Measurements from ENCODE around the gene HSFX4.

DNA sequence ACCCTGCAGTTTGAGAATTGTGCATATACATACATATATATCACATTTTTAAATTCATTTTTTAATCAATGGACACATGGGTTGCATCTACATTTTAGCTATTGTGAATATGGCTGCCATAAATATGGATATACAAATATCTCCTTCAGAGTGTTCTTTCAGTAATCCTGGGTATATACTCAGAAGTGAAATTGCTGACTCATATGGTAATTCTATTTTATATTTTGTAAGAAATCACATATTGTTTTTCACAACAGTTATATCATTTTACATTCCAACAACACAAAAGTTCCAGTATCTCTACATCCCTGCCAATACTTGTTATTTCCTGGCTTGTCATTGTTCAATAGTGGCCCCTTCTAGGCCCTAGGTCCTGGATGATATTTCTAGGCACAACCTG, 20.6 kb upstream of the HSFX4 start:
- TF ChIP-seq CAMTA2 (CRISPR knock-in tag; conservative IDR thresholded peaks at IDR 0.05) (no peak), DIDO1 (tag; IDR thresholded peaks at IDR 0.05; ENCODE audit: low read depth) (no peak), RBFOX2 (IDR thresholded peaks at IDR 0.05; ENCODE audit: low read depth, low read length) (no peak), MAZ (CRISPR knock-in tag; conservative IDR thresholded peaks at IDR 0.05 in 1 of 2, IDR thresholded peaks at IDR 0.05 in 1 of 2) (no peak), FOXM1 (IDR thresholded peaks at IDR 0.05; ENCODE audit: low read depth) (no peak), FOXM1 (CRISPR knock-in tag; IDR thresholded peaks at IDR 0.05; ENCODE audit: low read depth) (no peak)

Measured in K562 (cell line).